SJSA1 (cell line): Measurements from ENCODE around the gene BST2. TPM values are rescaled to one million over a fixed set of nuclear protein-coding genes. Genes with fewer than 3 reads are reported as not detected.
A peak's percentile ranks its signal among the peaks of the same experiment; 100 is the strongest.

Experiments used
- DNase-seq, 2 experiments: peaks; one replicate each; pipeline ENCODE4 v3.0.0-alpha.2; 2015 to 2020; ENCODE audit warnings: low spot score in 2 of 2, low read depth in 1 of 2
- H3K27ac ChIP-seq: fragments of 250-450 bp; sonication (Bioruptor Pico); 2 replicates; pipeline ENCODE4 v1.5.1; 2020; ENCODE audit warnings: mild to moderate bottlenecking, moderate library complexity
- H3K27me3 ChIP-seq: fragments of 250-450 bp; sonication (Bioruptor Pico); replicated peaks from 2 replicates; pipeline ENCODE4 v1.5.1; 2020; ENCODE audit warnings: mild to moderate bottlenecking, moderate library complexity
- H3K36me3 ChIP-seq: fragments of 250-450 bp; sonication (Bioruptor Pico); 2 replicates; pipeline ENCODE4 v1.5.1; 2020; ENCODE audit warnings: mild to moderate bottlenecking
- H3K4me1 ChIP-seq: fragments of 250-450 bp; sonication (Bioruptor Pico); replicated peaks from 2 replicates; pipeline ENCODE4 v1.6.1; 2021; ENCODE audit warnings: mild to moderate bottlenecking
- H3K4me3 ChIP-seq: fragments of 250-450 bp; sonication (Bioruptor Pico); 2 replicates; pipeline ENCODE4 v1.5.1; 2020; ENCODE audit warnings: mild to moderate bottlenecking
- H3K9me3 ChIP-seq: fragments of 250-450 bp; sonication (Bioruptor Pico); replicated peaks from 2 replicates; pipeline ENCODE4 v1.5.1; 2020; ENCODE audit warnings: mild to moderate bottlenecking
- total RNA-seq: library from RNA; depleted of rRNA; stranded (reverse); fragments of >200 nt; shearing (Covaris generic); gene quantifications from 2 replicates; pipeline ENCODE4 v1.2.3, GENCODE V29; 2014

The BST2 gene
- total RNA-seq, 1 experiment from 2014 or later = 0.45 TPM

DNA sequence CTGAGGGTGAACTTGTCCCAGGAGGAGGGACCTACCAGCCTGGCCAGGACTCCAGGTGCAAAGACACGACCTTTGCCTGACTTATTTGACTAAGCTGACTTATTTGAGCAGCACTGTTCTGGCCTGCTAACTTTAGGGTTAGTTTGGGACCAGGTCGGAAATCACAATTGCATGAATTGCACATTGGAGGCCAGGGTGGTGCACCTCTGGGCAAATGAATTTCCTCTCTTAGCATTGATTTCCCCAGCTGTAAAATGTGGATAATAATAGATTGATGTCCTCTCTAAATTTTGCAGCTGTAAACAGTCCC lies 1.4 kb upstream of the BST2 start:
- H3K9me3 ChIP-seq = no peaks in the 10 kb centered on the region
- no peak for DNase-seq
- H3K36me3 ChIP-seq = no peaks in the 10 kb centered on the region
- H3K4me3 ChIP-seq = no peak overlapping the region
- no peak overlapping the region for H3K27ac ChIP-seq
- peaks cover 15% of the 10 kb centered on the region for H3K4me1 ChIP-seq
- no peaks in the 10 kb centered on the region for H3K27me3 ChIP-seq

DNA sequence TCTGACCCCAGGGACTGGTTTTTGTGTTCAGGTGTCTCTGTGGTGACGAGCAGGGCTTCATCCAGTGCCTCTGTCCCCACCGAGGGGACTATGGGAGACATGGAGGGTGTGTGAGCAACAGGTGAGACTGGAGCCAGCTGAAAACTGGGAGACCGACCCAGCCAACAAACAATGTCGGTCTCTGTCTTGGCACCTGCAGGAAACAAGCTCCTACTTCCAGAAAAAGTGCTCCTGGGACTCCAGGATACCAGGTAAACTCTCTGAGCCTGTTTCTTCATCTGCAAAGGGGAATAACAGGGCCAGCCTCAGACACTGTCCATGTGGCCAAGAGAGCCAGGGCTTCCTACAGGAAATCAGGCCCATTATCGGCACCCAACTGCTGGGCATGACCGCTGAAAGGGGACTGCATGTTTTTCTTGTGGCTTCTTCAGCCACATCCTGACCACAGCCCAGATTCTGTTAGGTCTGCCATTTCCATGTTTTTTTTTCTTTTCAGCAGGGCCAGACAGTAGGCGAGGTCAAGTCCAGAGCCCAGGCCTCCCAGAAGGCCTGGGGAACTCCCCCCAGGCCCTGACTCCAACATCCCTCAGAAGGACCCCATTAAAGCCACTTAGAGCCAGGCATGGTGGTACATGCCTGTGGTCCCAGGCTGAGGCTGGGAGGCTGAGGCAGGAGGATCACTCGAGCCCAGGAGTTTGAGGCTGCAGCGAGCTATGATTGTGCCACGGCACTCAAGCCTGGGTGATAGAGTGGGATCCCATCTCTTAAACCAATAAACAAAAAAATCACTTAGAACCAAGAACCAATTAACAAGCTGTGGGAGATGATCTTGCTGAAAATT lies 836 bp upstream of the BST2 start:
- H3K27me3 ChIP-seq = no peaks in the 10 kb centered on the region
- no peaks in the 10 kb centered on the region for H3K9me3 ChIP-seq
- H3K4me1 ChIP-seq = peaks cover 15% of the 10 kb centered on the region
- DNase-seq = peak; percentile 63 to 64
- H3K27ac ChIP-seq = no peak overlapping the region
- no peak overlapping the region for H3K4me3 ChIP-seq
- H3K36me3 ChIP-seq = no peaks in the 10 kb centered on the region

DNA sequence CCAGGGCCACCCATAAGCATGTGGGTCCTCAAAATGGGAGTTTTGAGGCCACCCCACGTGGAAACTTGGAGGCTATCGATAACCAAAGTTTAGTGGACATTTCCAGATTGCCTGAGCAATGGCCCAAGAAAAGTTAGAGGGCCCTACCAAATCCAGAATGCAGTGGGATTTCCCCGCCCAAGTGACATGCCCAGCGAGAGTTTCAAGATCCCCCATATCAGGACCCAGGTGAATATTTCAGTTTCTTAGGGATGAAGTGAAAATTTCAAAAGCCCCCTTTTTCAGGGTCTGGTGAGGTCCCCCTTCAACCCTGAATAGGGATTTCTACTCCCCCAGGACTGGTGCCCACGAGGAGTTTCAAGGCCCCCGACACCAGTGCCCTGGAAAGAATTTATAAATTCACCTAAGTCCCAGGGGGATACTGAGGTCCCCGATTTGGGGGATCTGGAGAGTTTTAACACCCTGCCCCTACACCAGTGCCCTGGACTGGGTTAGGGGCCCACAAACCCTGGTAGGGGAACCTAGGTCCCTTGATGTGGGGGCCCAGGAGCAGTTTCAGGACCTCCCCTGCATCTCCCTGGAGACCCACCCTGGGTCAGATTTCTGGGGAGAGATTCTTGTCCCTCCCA lies 695 bp downstream of the BST2 start:
- no peak for DNase-seq
- Histone ChIP-seq H3K27me3 (no peaks in the 10 kb centered on the region), H3K4me3 (no peak overlapping the region), H3K9me3 (no peaks in the 10 kb centered on the region), H3K27ac (no peak overlapping the region), H3K4me1 (peaks cover 15% of the 10 kb centered on the region), H3K36me3 (no peaks in the 10 kb centered on the region)

DNA sequence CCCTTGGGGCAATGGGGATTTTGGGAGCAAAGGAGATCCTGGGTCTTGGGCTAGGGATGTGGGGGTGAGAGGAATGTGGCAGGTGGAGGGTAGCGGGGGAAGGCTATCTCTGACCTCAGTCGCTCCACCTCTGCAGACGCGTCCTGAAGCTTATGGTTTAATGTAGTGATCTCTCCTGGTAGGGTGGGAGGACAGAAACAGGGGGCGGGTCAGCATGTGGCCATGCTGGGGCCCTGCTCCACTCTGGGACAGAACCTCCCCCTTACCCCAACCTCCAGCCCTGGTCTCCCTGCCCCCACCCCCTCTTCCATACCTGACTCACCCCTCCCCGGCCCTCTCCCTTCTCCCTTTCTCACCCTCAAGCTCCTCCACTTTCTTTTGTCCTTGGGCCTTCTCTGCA lies 1.4 kb downstream of the BST2 start:
- no peaks in the 10 kb centered on the region for H3K9me3 ChIP-seq
- no peaks in the 10 kb centered on the region for H3K36me3 ChIP-seq
- H3K27me3 ChIP-seq = no peaks in the 10 kb centered on the region
- H3K27ac ChIP-seq = no peak overlapping the region
- H3K4me3 ChIP-seq = no peak overlapping the region
- no peak for DNase-seq
- H3K4me1 ChIP-seq = peaks cover 15% of the 10 kb centered on the region

DNA sequence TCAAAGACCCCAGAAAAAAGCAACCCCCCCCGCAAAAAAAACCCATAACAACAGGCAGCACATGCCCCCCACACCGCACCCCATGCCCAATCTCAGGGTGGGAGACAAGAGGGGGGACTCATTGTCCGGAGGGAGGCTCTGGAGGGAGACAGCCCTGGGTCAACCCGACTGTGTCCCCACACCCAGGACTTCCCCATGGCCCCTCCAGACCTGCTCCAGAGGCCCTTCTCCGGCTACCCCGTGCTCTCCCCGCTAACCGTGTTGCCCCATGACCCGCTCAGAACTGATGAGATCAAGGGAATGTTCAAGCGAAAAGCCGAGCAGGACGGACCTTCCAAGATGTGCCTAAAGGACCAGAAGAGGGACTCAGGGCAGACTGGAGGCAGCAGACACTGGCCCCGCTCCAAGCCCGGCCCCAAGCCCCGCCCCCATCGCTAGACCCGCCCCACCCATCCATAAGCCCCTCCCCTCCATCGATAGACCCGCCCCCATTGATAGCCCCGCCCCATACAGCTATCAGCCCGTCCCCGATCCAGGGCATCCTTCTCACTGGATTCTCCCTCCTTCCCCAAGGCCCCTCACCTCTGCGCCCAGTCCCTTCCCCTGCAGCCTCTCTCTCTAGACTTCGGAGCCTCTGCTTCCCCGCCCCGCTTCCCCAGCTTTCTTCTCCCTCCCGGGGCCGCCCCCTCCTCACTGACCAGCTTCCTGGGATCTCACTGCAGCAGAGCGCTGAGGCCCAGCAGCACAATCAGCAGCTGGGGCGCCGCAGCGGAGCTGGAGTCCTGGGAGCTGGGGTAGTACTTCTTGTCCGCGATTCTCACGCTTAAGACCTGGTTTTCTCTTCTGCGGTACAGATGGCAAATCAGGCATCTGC lies 2.2 kb downstream of the BST2 start:
- H3K27ac ChIP-seq = no peak overlapping the region
- no peaks in the 10 kb centered on the region for H3K9me3 ChIP-seq
- H3K27me3 ChIP-seq = no peaks in the 10 kb centered on the region
- H3K4me3 ChIP-seq = no peak overlapping the region
- H3K36me3 ChIP-seq = no peaks in the 10 kb centered on the region
- H3K4me1 ChIP-seq = peaks cover 15% of the 10 kb centered on the region
- DNase-seq = no peak

DNA sequence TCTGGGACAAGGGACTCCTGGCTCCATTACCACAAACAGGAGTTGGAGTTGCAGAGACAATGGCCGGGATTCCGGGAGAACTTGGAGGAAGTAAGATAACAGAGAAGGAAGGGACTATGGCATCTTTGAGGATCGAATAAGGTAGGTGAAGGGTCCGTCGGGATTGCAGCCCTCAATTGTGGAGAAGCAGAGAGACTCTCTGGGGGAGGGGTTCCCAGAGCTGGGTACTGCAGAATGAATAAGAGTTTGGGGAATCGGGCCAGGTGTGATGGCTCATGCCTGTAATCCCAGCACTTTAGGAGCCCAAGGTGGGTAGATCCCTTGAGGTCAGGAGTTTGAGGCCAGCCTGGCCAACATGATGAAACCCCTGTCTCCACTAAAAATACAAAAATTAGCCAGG lies 3.8 kb downstream of the BST2 start:
- H3K36me3 ChIP-seq = no peaks in the 10 kb centered on the region
- no peaks in the 10 kb centered on the region for H3K9me3 ChIP-seq

DNA sequence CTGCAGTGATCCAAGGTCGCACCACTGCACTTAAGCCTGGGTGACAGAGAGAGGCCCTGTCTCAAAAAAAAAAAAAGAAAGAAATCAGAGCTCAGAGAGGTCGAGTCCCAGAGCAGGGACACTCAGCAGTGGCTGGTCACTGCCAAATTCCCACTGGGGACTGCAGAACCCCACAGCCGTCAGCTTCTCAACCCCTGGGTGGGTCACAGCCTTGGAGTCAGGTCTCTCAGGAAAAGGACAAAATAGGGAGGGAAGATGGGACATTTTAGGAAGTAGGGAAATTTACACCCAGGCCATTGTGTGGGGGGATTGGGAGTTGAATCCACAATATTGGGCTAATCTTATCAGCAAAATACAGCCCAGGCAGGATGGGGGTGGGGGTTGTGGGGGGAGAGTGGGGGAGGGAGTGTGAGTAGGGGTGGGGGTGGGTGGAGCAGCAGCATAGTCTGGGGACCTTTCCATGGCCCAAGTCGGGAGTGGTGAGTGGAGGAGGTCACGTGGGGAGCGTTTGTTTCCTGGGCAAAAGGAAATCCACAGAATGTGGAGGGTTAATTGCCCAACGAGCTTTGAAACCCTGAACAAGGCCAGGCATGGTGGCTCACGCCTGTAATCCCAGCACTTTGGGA lies 6.4 kb downstream of the BST2 start:
- no peak for DNase-seq
- no peak overlapping the region for H3K4me3 ChIP-seq
- H3K9me3 ChIP-seq = no peaks in the 10 kb centered on the region
- H3K36me3 ChIP-seq = no peaks in the 10 kb centered on the region
- no peaks in the 10 kb centered on the region for H3K4me1 ChIP-seq
- no peaks in the 10 kb centered on the region for H3K27me3 ChIP-seq
- H3K27ac ChIP-seq = no peak overlapping the region

More for the DNA sequence above, 3.8 kb downstream of the BST2 start:
- Histone ChIP-seq H3K4me3 (no peak overlapping the region), H3K27me3 (no peaks in the 10 kb centered on the region), H3K27ac (no peak overlapping the region), H3K4me1 (peaks cover 10% of the 10 kb centered on the region)
- DNase-seq = no peak

DNA sequence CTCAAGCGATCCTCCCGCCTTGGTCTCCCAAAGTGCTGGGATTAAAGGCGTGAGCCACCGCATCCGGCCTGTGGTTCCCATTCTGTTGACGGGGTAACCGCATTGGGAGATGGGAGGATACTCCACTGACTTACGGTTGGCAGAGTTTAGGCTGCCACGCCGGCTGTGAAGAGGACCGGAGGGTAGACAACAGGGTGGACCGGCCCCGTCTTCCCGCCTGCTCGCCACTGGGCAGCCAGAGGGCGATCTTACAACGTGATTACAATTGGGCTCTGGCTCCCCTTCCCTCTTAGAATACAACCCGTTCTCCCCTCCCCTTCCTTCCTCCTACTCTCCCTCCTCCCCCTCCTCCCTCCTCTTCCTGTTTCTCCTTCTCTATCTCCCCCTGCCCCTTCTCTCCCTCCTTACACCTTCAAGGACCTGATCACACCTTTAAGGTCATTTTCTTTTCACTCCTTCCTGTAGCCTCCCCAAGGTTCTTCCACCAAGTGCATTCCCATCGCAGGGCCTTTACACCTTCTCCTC lies 10.5 kb downstream of the BST2 start:
- DNase-seq = no peak
- H3K4me3 ChIP-seq = no peak overlapping the region

DNA sequence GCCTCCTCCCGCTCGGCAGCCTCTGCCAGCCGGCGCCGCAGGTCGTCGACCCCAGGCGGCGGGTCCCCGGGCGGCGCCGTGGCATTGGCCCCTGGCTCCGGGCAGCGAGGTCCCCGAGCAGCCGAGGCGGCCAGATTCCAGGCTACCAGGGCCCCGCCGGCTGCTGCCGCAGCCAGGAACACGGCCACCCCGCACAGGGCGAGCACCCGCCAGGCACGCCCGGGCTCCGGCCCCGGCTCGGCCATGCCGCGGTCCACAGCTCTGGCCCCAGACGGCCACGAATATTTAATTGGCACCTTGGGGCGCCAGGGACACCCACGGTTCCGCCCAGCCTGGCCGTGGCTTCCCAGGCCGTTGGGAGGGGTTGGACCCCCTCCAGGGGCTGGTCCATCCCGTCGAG lies 11.5 kb downstream of the BST2 start, which contains the start of gene CCDC194:
Gene CCDC194 (minus strand): TSS at position 283 of the 400 bp plus-strand sequence. CDS start 38 bp downstream, at position 245.
- H3K4me1 ChIP-seq = peaks cover 16% of the 10 kb centered on the region

More for the DNA sequence above, 10.5 kb downstream of the BST2 start:
- H3K27me3 ChIP-seq = peaks cover 2% of the 10 kb centered on the region; the same call in 1 of the 2 replicates
- H3K27ac ChIP-seq = no peak overlapping the region
- H3K9me3 ChIP-seq = no peaks in the 10 kb centered on the region; the same call in 1 of the 2 replicates
- H3K36me3 ChIP-seq = no peaks in the 10 kb centered on the region
- H3K4me1 ChIP-seq = peaks cover 14% of the 10 kb centered on the region

GRCh38 chr19:17393002-17393401 lies 12.4 kb downstream of the BST2 start:
- H3K9me3 ChIP-seq = peaks cover 3% of the 10 kb centered on the region; the same call in 1 of the 2 replicates
- H3K27ac ChIP-seq = no peak overlapping the region
- DNase-seq = no peak
- H3K4me1 ChIP-seq = peaks cover 16% of the 10 kb centered on the region
- H3K36me3 ChIP-seq = no peaks in the 10 kb centered on the region
- peaks cover 4% of the 10 kb centered on the region; the same call in 1 of the 2 replicates for H3K27me3 ChIP-seq
- H3K4me3 ChIP-seq = no peak overlapping the region

More for the DNA sequence above, 11.5 kb downstream of the BST2 start, which contains the start of gene CCDC194:
- no peaks in the 10 kb centered on the region for H3K36me3 ChIP-seq
- DNase-seq = no peak
- H3K9me3 ChIP-seq = peaks cover 3% of the 10 kb centered on the region; the same call in 1 of the 2 replicates
- no peak within 1 kb of the TSS for H3K4me3 ChIP-seq
- no peak within 1 kb of the TSS for H3K27ac ChIP-seq
- H3K27me3 ChIP-seq = peaks cover 4% of the 10 kb centered on the region; the same call in 1 of the 2 replicates

GRCh38 chr19:17391371-17392151 lies 13.9 kb downstream of the BST2 start:
- Histone ChIP-seq H3K4me3 (peak overlapping the region; percentile 34), H3K4me1 (peaks cover 16% of the 10 kb centered on the region), H3K27ac (no peak overlapping the region), H3K36me3 (no peaks in the 10 kb centered on the region), H3K9me3 (peaks cover 3% of the 10 kb centered on the region; the same call in 1 of the 2 replicates), H3K27me3 (peaks cover 4% of the 10 kb centered on the region; the same call in 1 of the 2 replicates)
- DNase-seq = no peak

DNA sequence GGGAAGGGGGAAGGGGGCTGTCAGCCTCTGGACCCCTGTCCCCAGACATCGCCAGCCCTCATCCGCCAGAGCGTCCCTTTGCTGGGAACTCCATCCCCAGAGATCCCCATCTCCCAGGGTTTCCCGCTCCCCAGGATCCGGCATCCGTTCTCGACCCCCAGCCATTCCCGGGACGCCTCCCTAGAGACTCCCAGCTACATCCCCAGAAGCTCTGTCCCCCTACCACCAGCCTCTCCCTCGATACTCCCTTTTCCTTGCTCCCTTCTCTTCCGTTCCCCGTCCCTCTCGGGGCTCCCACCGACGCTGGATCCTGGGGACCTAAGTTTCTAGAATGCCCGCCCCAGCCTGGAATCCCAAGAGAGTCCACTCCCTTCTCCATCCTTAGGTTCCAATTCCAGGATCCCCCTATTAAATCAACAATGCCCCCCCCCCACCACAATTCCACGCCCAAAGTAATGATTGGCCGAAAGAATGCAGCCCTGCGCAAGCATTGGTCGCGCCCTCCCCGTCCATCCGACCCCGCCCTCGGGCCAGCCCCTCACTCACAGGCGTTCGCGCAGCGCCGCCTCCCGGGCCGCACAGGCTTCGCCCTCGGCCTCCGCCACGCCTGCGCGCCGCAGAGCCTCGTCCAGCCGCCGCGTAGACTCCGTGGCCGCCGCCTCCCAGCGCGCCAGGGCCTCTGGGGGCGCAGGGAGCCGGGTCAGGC lies 14.6 kb downstream of the BST2 start:
- Histone ChIP-seq H3K27me3 (peaks cover 4% of the 10 kb centered on the region; the same call in 1 of the 2 replicates), H3K4me1 (peaks cover 18% of the 10 kb centered on the region), H3K36me3 (no peaks in the 10 kb centered on the region)

More for the DNA sequence above, 14.6 kb downstream of the BST2 start:
- Histone ChIP-seq H3K27ac (no peak overlapping the region), H3K4me3 (peak overlapping the region; percentile 34), H3K9me3 (peaks cover 3% of the 10 kb centered on the region; the same call in 1 of the 2 replicates)
- DNase-seq = peak; percentile 80 to 94
